Measurements from ENCODE around the gene BAMBI. TPM values are rescaled to one million over a fixed set of nuclear protein-coding genes. Genes with fewer than 3 reads are reported as not detected.

BAMBI gene
- polyA plus RNA-seq, 1 donor (not counting 4 experiments of a cell fraction or from before 2014, with no cell fraction given): 2.9 TPM

GRCh38 chr10:28698075-28698474, 20.8 kb downstream of the BAMBI start:
- H2AFZ ChIP-seq (ENCODE audit: control insufficient read depth, low read length): no peak overlapping the region
- no peaks in the 10 kb centered on the region for H3K9me3 ChIP-seq (ENCODE audit: control insufficient read depth, low read depth, low read length)
- no peaks in the 10 kb centered on the region for H4K20me1 ChIP-seq (ENCODE audit: control insufficient read depth, extremely low read depth, insufficient read depth, low read length)
- H3K4me2 ChIP-seq (ENCODE audit: control insufficient read depth, extremely low read depth, insufficient read depth, low read depth, low read length): no peak overlapping the region
- H3K27me3 ChIP-seq (ENCODE audit: control insufficient read depth, extremely low read depth, insufficient read depth, low read length): no peaks in the 10 kb centered on the region
- DNase-seq (ENCODE audit: low read depth, low spot score) (no peak), FAIRE-seq (no peak)
- TF ChIP-seq EZH2 (IDR thresholded peaks at IDR 0.05; ENCODE audit: low read length): no peak
- no peak for TF ChIP-seq CTCF (optimal IDR thresholded peaks at IDR 0.05 in 1 of 3, IDR thresholded peaks at IDR 0.05 in 1 of 3, conservative IDR thresholded peaks at IDR 0.05 in 1 of 3; ENCODE audit: extremely low read depth in 1 of 3, insufficient read depth in 2 of 3, low read length in 3 of 3)
- H3K4me1 ChIP-seq (ENCODE audit: control insufficient read depth, extremely low read depth, insufficient read depth, low read length): no peaks in the 10 kb centered on the region
- H3K79me2 ChIP-seq (ENCODE audit: control insufficient read depth, insufficient read depth, low read length): no peaks in the 10 kb centered on the region
- no peak overlapping the region for H3K27ac ChIP-seq (ENCODE audit: control insufficient read depth, insufficient read depth, low read length)
- no peaks in the 10 kb centered on the region for H3K36me3 ChIP-seq (ENCODE audit: control insufficient read depth in 2 of 2, extremely low read depth in 1 of 2, insufficient read depth in 2 of 2, low read length in 2 of 2)
- dilution Hi-C loops (cut with MboI; ENCODE audit: extremely low pct_ligation_motif_present, low sequenced_read_pairs): no loop called here
- no peak overlapping the region for H3K9ac ChIP-seq (ENCODE audit: control insufficient read depth, extremely low read depth, insufficient read depth, low read length)
- H3K4me3 ChIP-seq (ENCODE audit: control insufficient read depth in 2 of 3, extremely low read depth in 1 of 3, insufficient read depth in 2 of 3, low read depth in 1 of 3, low read length in 3 of 3): no peak overlapping the region
- no peaks in the 10 kb centered on the region for H3K9me1 ChIP-seq (ENCODE audit: control insufficient read depth, extremely low read depth, insufficient read depth, low read length)

- no peaks in the 10 kb centered on the region for H3K4me1 ChIP-seq (ENCODE audit: control insufficient read depth, extremely low read depth, insufficient read depth, low read length)
- no peak overlapping the region for H2AFZ ChIP-seq (ENCODE audit: control insufficient read depth, low read length)
- dilution Hi-C loops (cut with MboI; ENCODE audit: extremely low pct_ligation_motif_present, low sequenced_read_pairs): no loop called here
- no peaks in the 10 kb centered on the region for H3K9me3 ChIP-seq (ENCODE audit: control insufficient read depth, low read depth, low read length)
- no peak overlapping the region for H3K4me2 ChIP-seq (ENCODE audit: control insufficient read depth, extremely low read depth, insufficient read depth, low read depth, low read length)
- H3K27ac ChIP-seq (ENCODE audit: control insufficient read depth, insufficient read depth, low read length): no peak overlapping the region
- H4K20me1 ChIP-seq (ENCODE audit: control insufficient read depth, extremely low read depth, insufficient read depth, low read length): no peaks in the 10 kb centered on the region
- no peaks in the 10 kb centered on the region for H3K9me1 ChIP-seq (ENCODE audit: control insufficient read depth, extremely low read depth, insufficient read depth, low read length)
- H3K9ac ChIP-seq (ENCODE audit: control insufficient read depth, extremely low read depth, insufficient read depth, low read length): no peak overlapping the region
- no peaks in the 10 kb centered on the region for H3K27me3 ChIP-seq (ENCODE audit: control insufficient read depth, extremely low read depth, insufficient read depth, low read length)
- FAIRE-seq (no peak), DNase-seq (ENCODE audit: low read depth, low spot score) (no peak)
- no peak overlapping the region for H3K4me3 ChIP-seq (ENCODE audit: control insufficient read depth in 2 of 3, extremely low read depth in 1 of 3, insufficient read depth in 2 of 3, low read depth in 1 of 3, low read length in 3 of 3)
- H3K79me2 ChIP-seq (ENCODE audit: control insufficient read depth, insufficient read depth, low read length): no peaks in the 10 kb centered on the region
- TF ChIP-seq CTCF (optimal IDR thresholded peaks at IDR 0.05 in 1 of 3, IDR thresholded peaks at IDR 0.05 in 1 of 3, conservative IDR thresholded peaks at IDR 0.05 in 1 of 3; ENCODE audit: extremely low read depth in 1 of 3, insufficient read depth in 2 of 3, low read length in 3 of 3) (no peak), EZH2 (IDR thresholded peaks at IDR 0.05; ENCODE audit: low read length) (no peak)
- no peaks in the 10 kb centered on the region for H3K36me3 ChIP-seq (ENCODE audit: control insufficient read depth in 2 of 2, extremely low read depth in 1 of 2, insufficient read depth in 2 of 2, low read length in 2 of 2)
Observed at GRCh38 chr10:28704464-28705161, 27.3 kb downstream of the BAMBI start.

Data from keratinocyte (primary cell).